NCI-H526 (cell line): ENCODE data around the gene CSNK1A1.
"Not testable (repeated sequence)": the region's sequence is repeated elsewhere in the genome, so short reads cannot be mapped to it uniquely, and the experiment has no call there.

Experiments
- DNase-seq, 2 experiments: peaks; one replicate each; lab custom pipeline; 2025; lab: John Stamatoyannopoulos, UW

Gene CSNK1A1

GRCh38 chr5:149572576-149573231, 21.5 kb upstream of the CSNK1A1 start:
- DNase-seq = no peak

GRCh38 chr5:149572170-149572569, 20.9 kb upstream of the CSNK1A1 start:
- DNase-seq = no peak

- no peak for DNase-seq
Measured at GRCh38 chr5:149567226-149567625, 16.0 kb upstream of the CSNK1A1 start.

GRCh38 chr5:149564542-149565140, 13.4 kb upstream of the CSNK1A1 start:
- DNase-seq = peak; percentile 64 to 87

GRCh38 chr5:149563466-149563865, 12.2 kb upstream of the CSNK1A1 start:
- DNase-seq = no peak

- DNase-seq = no peak
Measured at GRCh38 chr5:149561848-149562247, 10.6 kb upstream of the CSNK1A1 start.

GRCh38 chr5:149559706-149560105, 8.5 kb upstream of the CSNK1A1 start:
- no peak for DNase-seq

- no peak for DNase-seq
Measured at GRCh38 chr5:149552553-149553160, 1.4 kb upstream of the CSNK1A1 start.

- no peak for DNase-seq
Measured at GRCh38 chr5:149552038-149552494, 827 bp upstream of the CSNK1A1 start.

GRCh38 chr5:149550594-149551226, 529 bp downstream of the CSNK1A1 start:
- peak in 1 of 2 experiments; percentile 50 for DNase-seq

- DNase-seq = no peak
Measured at GRCh38 chr5:149550268-149550583, 1.0 kb downstream of the CSNK1A1 start.

- DNase-seq = peak; percentile 31 to 57
Measured at GRCh38 chr5:149549461-149550267, 1.6 kb downstream of the CSNK1A1 start.

GRCh38 chr5:149546974-149547373, 4.3 kb downstream of the CSNK1A1 start:
- no peak for DNase-seq

GRCh38 chr5:149545327-149545726, 5.9 kb downstream of the CSNK1A1 start:
- no peak for DNase-seq

- peak; percentile 40 to 49 for DNase-seq
Measured at GRCh38 chr5:149544028-149544420, 7.2 kb downstream of the CSNK1A1 start.

GRCh38 chr5:149543361-149544027, 7.7 kb downstream of the CSNK1A1 start:
- no peak for DNase-seq

GRCh38 chr5:149541893-149542292, 9.3 kb downstream of the CSNK1A1 start:
- no peak for DNase-seq

GRCh38 chr5:149540089-149540488, 11.2 kb downstream of the CSNK1A1 start:
- no peak for DNase-seq

- DNase-seq = no peak
Measured at GRCh38 chr5:149537374-149537975, 13.8 kb downstream of the CSNK1A1 start.

- not testable (repeated sequence) for DNase-seq
Measured at GRCh38 chr5:149535787-149536186, 15.5 kb downstream of the CSNK1A1 start.

- no peak for DNase-seq
Measured at GRCh38 chr5:149532413-149532812, 18.8 kb downstream of the CSNK1A1 start.
